Measurements from ENCODE around the gene GALNT17.

The GALNT17 gene

GRCh38 chr7:71342202-71342601 lies 210.3 kb downstream of the GALNT17 start:
- DNase-seq (ENCODE audit: low read depth) = no peak

DNA sequence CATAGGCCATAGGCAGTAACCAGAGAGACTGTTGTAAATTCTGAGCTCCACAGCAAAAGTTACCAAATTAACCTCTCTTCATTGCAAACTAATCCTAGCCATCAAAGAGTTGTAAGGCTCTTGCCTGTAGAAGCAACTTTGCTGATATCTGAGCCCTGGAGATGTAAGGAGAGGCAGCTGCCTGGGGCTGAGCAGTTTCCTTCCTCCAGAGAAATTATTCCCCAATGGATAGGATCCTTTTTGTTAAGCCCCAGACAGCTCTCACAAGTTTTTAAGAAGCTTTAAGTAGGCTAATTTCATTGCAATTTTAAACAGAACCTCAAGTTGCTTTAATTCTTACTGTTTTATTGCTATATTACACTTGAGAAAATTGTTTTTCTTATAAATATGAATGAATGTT lies 211.1 kb downstream of the GALNT17 start:
- no peak for DNase-seq (ENCODE audit: low read depth)

DNA sequence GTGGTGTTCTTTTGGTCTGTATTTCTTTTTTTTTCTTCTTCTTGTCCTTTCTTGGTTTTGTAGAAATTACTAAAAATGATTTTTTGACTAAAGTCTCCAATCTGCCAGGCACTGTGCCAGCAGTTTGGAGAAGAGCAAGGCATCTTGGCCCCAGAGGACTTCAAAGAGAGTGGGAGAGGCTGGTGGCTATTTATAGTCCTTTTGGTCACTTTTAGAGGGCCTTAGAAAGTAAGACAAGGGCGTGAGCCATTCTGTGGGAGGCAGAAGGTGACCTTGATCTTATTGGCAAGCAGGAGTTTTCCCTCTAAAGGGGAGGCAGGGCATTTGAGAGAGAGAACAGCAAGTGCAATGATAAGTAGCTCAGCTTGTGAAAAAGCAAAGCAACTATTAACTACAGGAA lies 211.9 kb downstream of the GALNT17 start:
- DNase-seq (ENCODE audit: low read depth) = no peak

DNA sequence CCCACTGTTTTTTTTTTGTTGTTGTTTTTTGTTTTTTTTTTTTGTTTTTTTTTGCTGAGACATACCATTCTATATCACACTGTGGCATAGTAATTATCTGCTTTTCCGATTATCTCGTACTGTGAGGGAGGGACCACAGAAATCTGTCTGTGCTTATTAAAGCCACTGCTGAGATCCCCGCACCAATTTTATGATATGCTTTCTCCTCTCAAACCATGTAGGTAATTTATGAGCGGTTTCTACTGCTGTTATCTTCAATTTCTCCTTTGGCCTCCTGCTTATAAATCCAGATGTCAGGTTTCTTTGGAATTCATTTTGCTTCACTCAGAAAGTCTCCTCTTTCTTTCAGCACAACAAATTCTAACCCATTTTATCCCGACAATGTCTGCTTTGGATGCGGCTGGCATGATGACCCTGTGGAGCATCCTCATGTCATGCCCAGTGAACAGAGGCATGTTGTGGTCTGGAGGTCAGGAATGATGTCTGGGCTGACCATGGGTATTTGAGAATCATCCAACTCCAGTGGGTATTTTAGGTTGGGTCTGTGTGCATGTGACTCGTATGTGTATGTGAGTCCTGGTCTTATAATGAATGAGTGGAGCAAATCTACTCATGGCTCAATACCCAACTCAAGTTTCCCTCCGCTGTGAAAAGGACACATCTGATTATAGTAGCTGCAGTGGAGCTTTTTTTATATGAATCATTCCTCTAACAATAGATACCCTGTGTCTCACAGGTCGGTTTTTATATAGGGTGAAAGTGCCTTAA lies 213.4 kb downstream of the GALNT17 start:
- DNase-seq (ENCODE audit: low read depth) = no peak

- DNase-seq (ENCODE audit: low read depth) = no peak
Observed at GRCh38 chr7:71348821-71349681, 217.1 kb downstream of the GALNT17 start.

DNA sequence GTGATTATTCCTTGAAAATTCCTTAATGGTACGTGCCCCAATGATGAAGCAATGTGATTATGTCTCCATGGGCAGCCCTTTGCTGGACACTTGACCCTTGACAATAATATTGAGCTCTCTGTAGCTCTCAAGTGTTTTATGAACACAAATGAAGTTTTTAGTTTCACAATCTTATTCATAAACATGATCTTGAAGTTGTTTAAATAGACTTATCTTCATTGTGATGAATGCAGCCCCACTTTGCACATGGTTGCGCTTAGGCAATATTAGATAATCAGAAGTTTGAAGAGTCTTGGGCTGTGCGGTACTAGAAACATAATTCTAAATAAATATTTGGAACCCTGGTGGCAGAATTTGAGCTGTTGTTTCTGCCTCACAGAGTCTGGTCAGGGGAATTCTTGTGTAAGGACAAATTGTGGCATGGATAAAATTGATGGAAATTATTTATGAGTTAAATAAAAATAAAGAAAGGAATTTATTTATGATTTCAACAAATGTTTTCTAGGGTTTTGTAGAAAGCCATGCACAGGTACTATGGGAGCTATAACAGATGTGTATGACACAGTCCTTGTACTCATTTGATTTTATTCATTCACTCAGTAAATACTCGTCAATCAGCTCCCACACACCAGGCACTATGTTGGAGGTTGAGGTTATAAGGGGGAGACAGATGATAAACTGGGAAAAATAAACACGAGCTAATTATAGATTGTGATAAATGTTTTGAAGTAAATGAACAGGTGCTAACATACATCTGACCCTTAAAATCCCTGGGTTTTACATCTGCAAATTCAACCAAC lies 217.9 kb downstream of the GALNT17 start:
- no peak for DNase-seq (ENCODE audit: low read depth)

DNA sequence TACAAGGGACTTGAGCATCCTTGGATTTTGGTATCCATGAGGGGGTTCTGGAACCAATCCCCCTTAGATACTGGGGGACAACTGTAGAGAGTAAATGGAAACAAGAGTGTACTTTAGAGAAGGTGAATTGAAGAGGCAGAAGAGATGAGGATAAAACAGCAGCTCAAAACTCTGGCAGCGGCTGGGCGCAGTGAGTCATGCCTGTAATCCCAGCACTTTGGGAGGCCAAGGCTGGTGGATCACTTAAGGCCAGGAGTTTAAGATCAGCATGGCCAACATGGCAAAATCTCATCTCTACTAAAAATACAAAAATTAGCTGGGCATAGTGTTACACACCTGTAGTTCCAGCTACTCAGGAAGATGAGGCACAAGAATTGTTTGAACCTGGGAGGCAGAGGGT lies 218.7 kb downstream of the GALNT17 start:
- DNase-seq (ENCODE audit: low read depth) = no peak

- DNase-seq (ENCODE audit: low read depth) = no peak
Observed at GRCh38 chr7:71354716-71355115, 222.8 kb downstream of the GALNT17 start.

- DNase-seq (ENCODE audit: low read depth) = no peak
Observed at GRCh38 chr7:71361451-71362032, 229.6 kb downstream of the GALNT17 start.

- no peak for DNase-seq (ENCODE audit: low read depth)
Observed at GRCh38 chr7:71362240-71362639, 230.3 kb downstream of the GALNT17 start.

GRCh38 chr7:71363223-71363622 lies 231.3 kb downstream of the GALNT17 start:
- no peak for DNase-seq (ENCODE audit: low read depth)

DNA sequence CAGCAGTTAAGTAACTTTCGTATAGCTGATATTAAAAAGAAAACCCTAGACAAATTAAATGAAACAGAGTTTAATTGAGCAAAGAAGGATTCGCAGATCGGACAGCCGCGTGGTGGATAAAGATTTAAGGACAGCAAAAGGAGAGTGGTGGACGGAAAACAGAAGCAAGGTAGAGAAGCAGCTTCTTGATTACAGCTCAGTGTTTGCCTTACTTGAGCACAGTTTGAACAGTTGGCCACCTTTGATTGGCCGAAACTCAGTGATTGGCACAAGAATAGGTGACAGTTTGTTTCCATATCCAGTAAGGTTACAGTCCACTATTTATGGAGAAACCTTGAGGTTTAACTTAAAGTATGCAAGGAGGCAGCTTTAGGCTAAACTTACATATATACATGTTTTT lies 231.7 kb downstream of the GALNT17 start:
- no peak for DNase-seq (ENCODE audit: low read depth)

DNA sequence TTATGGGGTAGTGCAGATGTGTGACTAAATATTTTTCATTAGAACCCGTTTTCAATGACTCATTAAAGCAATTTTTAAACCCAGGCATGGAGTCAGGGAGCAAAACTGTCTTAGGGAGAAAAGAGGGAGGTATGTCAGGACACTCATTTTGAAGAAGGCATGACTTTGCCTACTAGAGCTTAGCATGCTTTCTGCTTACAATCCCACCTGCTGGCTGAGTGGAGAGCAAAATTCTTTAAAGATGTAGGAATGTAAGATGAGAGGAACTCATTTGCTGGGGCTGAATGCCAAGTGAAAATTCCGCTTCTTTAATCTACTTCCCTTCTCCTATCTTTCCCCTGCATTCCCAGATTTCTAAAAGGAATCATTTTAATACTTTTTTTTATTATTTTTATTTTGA lies 232.6 kb downstream of the GALNT17 start:
- no peak for DNase-seq (ENCODE audit: low read depth)

GRCh38 chr7:71372991-71373390 lies 241.0 kb downstream of the GALNT17 start:
- no peak for DNase-seq (ENCODE audit: low read depth)

DNA sequence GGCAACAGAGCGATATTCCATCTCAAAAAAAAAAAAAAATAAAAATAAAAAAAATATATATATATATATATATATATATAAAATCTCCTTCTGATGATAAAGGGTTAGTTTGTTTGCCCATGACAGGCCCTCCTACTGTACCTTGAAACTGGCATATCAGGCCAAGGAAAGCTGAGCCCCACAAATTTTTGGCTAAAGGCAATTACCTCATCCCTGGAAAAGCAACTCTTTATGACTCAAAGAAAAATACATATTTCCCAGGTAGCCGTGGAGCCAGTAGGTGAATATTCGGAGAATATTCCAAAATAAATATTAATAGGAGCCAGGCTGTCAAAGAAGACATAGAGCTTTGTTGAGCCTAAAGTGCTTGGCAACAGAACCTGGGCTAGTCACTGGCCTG lies 245.1 kb downstream of the GALNT17 start:
- DNase-seq (ENCODE audit: low read depth) = no peak

DNA sequence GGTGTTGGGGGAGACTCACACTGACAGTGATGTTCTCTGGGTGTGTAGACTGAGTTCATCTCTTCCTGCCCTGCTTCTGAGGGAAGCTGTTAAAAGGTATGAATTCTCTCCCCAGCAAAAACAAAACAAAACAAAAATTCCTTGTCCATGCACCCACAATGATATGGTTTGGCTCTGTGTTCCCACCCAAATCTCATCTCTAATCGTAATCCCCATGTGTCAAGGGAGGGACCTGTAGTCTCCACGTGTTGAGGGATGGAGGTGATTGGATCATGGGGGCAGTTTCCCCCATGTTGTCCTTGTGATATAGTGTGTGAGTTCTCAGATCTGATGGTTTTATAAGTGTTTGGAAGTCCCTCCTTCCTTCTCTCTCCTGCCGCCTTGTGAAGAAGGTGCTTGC lies 245.5 kb downstream of the GALNT17 start:
- DNase-seq (ENCODE audit: low read depth) = no peak

DNA sequence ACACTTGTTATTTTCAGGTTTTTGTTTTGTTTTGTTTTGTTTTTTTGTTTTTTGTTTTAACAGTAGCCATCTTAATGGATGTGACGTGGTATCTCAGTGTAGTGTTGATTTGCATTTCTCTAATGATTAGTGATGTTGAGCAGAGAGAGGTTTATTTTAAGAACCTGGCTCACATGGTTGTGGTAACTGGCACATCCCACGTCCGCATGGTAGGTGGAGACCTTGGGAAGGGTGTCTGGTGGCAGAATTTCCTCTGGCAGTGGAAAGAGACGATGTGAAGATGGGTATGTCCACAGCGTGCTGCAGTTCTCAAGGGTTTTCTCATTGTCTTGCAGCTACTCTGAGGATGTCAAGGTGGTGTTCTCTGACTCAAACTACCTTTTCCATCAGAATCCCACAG lies 252.2 kb downstream of the GALNT17 start:
- DNase-seq (ENCODE audit: low read depth) = no peak

- no peak for DNase-seq (ENCODE audit: low read depth)
Observed at GRCh38 chr7:71385330-71385729, 253.4 kb downstream of the GALNT17 start.

GRCh38 chr7:71386152-71386785 lies 254.3 kb downstream of the GALNT17 start:
- no peak for DNase-seq (ENCODE audit: low read depth)

DNA sequence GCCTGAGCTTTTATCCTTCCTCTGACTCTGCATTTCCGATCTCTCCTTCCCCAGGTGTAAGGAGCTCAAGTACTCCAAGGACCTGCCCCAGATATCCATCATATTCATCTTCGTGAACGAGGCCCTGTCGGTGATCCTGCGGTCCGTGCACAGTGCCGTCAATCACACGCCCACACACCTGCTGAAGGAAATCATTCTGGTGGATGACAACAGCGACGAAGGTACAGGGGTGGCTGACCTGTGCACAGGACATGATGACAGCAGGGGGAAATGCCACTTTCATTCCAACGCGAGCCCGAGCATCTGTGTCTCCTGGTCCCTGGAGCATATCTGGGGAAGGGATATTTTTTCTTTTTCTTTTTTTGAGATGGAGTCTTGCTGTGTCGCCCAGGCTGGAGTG lies 256.2 kb downstream of the GALNT17 start:
- no peak for DNase-seq (ENCODE audit: low read depth)

GRCh38 chr7:71389976-71390375 lies 258.0 kb downstream of the GALNT17 start:
- no peak for DNase-seq (ENCODE audit: low read depth)

GRCh38 chr7:71393661-71394060 lies 261.7 kb downstream of the GALNT17 start:
- no peak for DNase-seq (ENCODE audit: low read depth)

Data from stromal cell of bone marrow (primary cell).